GM23338 (cell line): ENCODE results near the gene SLC27A4. TPM values are rescaled to one million over a fixed set of nuclear protein-coding genes. Genes with fewer than 3 reads are reported as not detected.

Source experiments
- ATAC-seq: fragments of 200-7000 bp; cut with Tn5 transposase; 3 replicates; pipeline ENCODE4 v1.9.1; 2020
- DNase-seq: peaks from one replicate; pipeline ENCODE4 v3.0.0-alpha.2; 2015; ENCODE audit warnings: low spot score
- H2AFZ ChIP-seq: fragments of 200-600 bp; sonication (generic); 2 replicates; pipeline ENCODE4 v1.8.0; 2016; ENCODE audit warnings: antibody characterized with exemption, mild to moderate bottlenecking, moderate library complexity
- H3F3A ChIP-seq: fragments of 200-600 bp; sonication (generic); replicated peaks from 2 replicates; pipeline ENCODE4 v1.8.0; 2017; ENCODE audit warnings: antibody characterized with exemption, mixed run types, low read depth
- H3K27ac ChIP-seq: fragments of 200-600 bp; sonication (generic); 2 replicates; pipeline ENCODE4 v1.6.1; 2016; ENCODE audit warnings: low read depth
- H3K27me3 ChIP-seq: fragments of 200-600 bp; sonication (generic); 2 replicates; pipeline ENCODE4 v1.8.0; 2016; ENCODE audit warnings: mild to moderate bottlenecking, mixed run types, moderate library complexity; ENCODE audit not compliant: insufficient read depth
- H3K36me3 ChIP-seq: fragments of 200-600 bp; sonication (generic); 2 replicates; pipeline ENCODE4 v1.8.0; 2016; ENCODE audit warnings: mild to moderate bottlenecking; ENCODE audit not compliant: insufficient read depth
- H3K4me1 ChIP-seq: fragments of 200-600 bp; sonication (generic); 2 replicates; pipeline ENCODE4 v1.8.0; 2016; ENCODE audit warnings: mild to moderate bottlenecking, moderate library complexity; ENCODE audit not compliant: insufficient read depth
- H3K4me2 ChIP-seq: fragments of 200-600 bp; sonication (generic); 2 replicates; pipeline ENCODE4 v1.7.1; 2017; ENCODE audit warnings: mixed run types
- H3K4me3 ChIP-seq: fragments of 200-600 bp; sonication (generic); 2 replicates; pipeline ENCODE4 v1.6.1; 2016; ENCODE audit warnings: mixed run types
- H3K79me2 ChIP-seq: fragments of 200-600 bp; sonication (generic); replicated peaks from 2 replicates; pipeline ENCODE4 v1.8.0; 2017; ENCODE audit warnings: mild to moderate bottlenecking; ENCODE audit not compliant: insufficient read depth
- H3K9me2 ChIP-seq: fragments of 200-600 bp; sonication (generic); 2 replicates; pipeline ENCODE4 v1.8.0; 2017; ENCODE audit not compliant: insufficient read depth
- H4K20me1 ChIP-seq: fragments of 200-600 bp; sonication (generic); replicated peaks from 2 replicates; pipeline ENCODE4 v1.8.0; 2017; ENCODE audit warnings: mild to moderate bottlenecking; ENCODE audit not compliant: insufficient read depth
- H3K27ac Mint-ChIP-seq: 2 replicates; pipeline ENCODE4 v1.8.0; 2020; ENCODE audit warnings: inconsistent platforms, mild to moderate bottlenecking, moderate library complexity, mixed read lengths
- H3K27me3 Mint-ChIP-seq: 3 replicates; pipeline ENCODE4 v1.8.0; 2022; ENCODE audit warnings: low read depth, mild to moderate bottlenecking, moderate library complexity, mixed read lengths, inconsistent platforms; ENCODE audit not compliant: insufficient read depth, poor library complexity
- H3K36me3 Mint-ChIP-seq: 3 replicates; pipeline ENCODE4 v1.8.0; 2021; ENCODE audit warnings: low read depth, mild to moderate bottlenecking, inconsistent platforms, moderate library complexity, mixed read lengths
- H3K4me1 Mint-ChIP-seq: 3 replicates; pipeline ENCODE4 v1.8.0; 2020; ENCODE audit warnings: mild to moderate bottlenecking, inconsistent platforms, mixed read lengths
- H3K4me3 Mint-ChIP-seq: 3 replicates; pipeline ENCODE4 v1.8.0; 2021; ENCODE audit warnings: moderate library complexity, mild to moderate bottlenecking, inconsistent platforms, mixed read lengths
- H3K9me3 Mint-ChIP-seq: 3 replicates; pipeline ENCODE4 v1.8.0; 2020; ENCODE audit warnings: moderate library complexity, mild to moderate bottlenecking, inconsistent platforms, mixed read lengths
- CREB1 ChIP-seq: fragments of 250-450 bp; sonication (Bioruptor Pico); IDR thresholded peaks from 2 replicates; pipeline ENCODE4 v1.5.0; 2020; ENCODE audit warnings: low read depth, mild to moderate bottlenecking, moderate library complexity
- EZH2 ChIP-seq: fragments of 200-600 bp; sonication (generic); IDR thresholded peaks from one replicate; pipeline ENCODE4 v1.8.0; 2017; ENCODE audit warnings: antibody characterized with exemption, mild to moderate bottlenecking, low read depth; ENCODE audit not compliant: unreplicated experiment
- JUNB ChIP-seq: IDR thresholded peaks from one replicate; pipeline ENCODE4 v1.6.1; 2016; ENCODE audit warnings: antibody characterized with exemption; ENCODE audit not compliant: unreplicated experiment
- POLR2AphosphoS5 ChIP-seq: IDR thresholded peaks from 2 replicates; pipeline ENCODE4 v1.6.1; 2016; ENCODE audit warnings: antibody characterized with exemption, low read depth
- ZNF114 ChIP-seq: fragments of 250-450 bp; sonication (Bioruptor Pico); IDR thresholded peaks from 2 replicates; pipeline ENCODE4 v1.5.0; 2020; ENCODE audit warnings: mild to moderate bottlenecking, moderate library complexity
- polyA plus RNA-seq: library from polyadenylated mRNA; unstranded; fragments of >200 nt; fragmentation: Nextera tagmentation; extraction: Ambion mirVana; gene quantifications from 2 replicates; pipeline ENCODE4 v1.2.1, GENCODE V29; 2016
- total RNA-seq: library from RNA; depleted of rRNA; stranded (reverse); fragments of >200 nt; shearing (Covaris generic); gene quantifications from 2 replicates; pipeline ENCODE4 v1.2.3, GENCODE V29; 2014
- TF ChIP-seq, protein P1 (sequence below), 2 experiments: fragments of 200-600 bp in 1 of 2; sonication (generic) in 1 of 2; conservative IDR thresholded peaks; 2 replicates each; pipeline versions ENCODE4 v1.5.1 to v1.6.1; 2016 to 2017; ENCODE audit warnings: antibody characterized with exemption in 2 of 2, low read depth in 2 of 2, mild to moderate bottlenecking in 2 of 2, moderate library complexity in 1 of 2
- TF ChIP-seq, protein P2 (sequence below): IDR thresholded peaks from 2 replicates; pipeline ENCODE4 v1.6.1; 2016; ENCODE audit warnings: antibody characterized with exemption
- TF ChIP-seq, protein P3 (sequence below): IDR thresholded peaks from one replicate; pipeline ENCODE4 v1.6.1; 2018; ENCODE audit warnings: antibody characterized with exemption; ENCODE audit not compliant: unreplicated experiment

The SLC27A4 gene
- total and polyA plus RNA-seq, 2 experiments from 2014 or later, result 7.9 to 25.3 TPM

DNA sequence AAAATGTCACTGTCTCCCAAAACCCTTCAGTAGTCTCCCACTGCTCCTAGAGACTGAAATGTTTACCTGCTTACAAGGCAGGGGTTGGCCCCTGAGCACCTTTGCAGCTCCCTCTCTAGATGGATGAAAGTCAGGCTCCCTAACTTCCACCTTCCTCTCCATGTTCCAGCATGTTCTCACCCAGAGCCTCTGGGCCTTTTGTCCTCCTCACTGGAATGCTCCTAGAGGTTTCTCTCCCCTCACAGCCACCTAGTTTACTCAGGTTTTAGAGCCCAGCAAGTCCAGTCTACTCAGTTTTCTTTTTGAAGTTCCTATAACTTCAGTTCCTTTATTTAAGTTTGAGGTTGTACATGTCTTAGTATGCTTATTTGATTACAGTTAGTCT, 30.0 kb downstream of the SLC27A4 start:
- peaks cover 28% of the 10 kb centered on the region for H3K79me2 ChIP-seq
- peaks cover 43% of the 10 kb centered on the region for H3K27me3 Mint-ChIP-seq
- H3K9me3 Mint-ChIP-seq, result peaks cover 3% of the 10 kb centered on the region; the same call in 2 of the 3 replicates
- no peak overlapping the region for H3K27ac Mint-ChIP-seq
- H3K9me2 ChIP-seq, result no peaks in the 10 kb centered on the region
- peak; percentile 15 for ATAC-seq
- H3K4me3 Mint-ChIP-seq, result peak overlapping the region; percentile 93
- peaks cover 16% of the 10 kb centered on the region for H4K20me1 ChIP-seq
- peak overlapping the region; percentile 98 for H3K4me2 ChIP-seq
- peaks cover 29% of the 10 kb centered on the region for H3K4me1 Mint-ChIP-seq
- no peak for TF ChIP-seq CREB1 (CRISPR knock-in tag)
- TF ChIP-seq JUNB, result no peak
- TF ChIP-seq, protein P1, sequence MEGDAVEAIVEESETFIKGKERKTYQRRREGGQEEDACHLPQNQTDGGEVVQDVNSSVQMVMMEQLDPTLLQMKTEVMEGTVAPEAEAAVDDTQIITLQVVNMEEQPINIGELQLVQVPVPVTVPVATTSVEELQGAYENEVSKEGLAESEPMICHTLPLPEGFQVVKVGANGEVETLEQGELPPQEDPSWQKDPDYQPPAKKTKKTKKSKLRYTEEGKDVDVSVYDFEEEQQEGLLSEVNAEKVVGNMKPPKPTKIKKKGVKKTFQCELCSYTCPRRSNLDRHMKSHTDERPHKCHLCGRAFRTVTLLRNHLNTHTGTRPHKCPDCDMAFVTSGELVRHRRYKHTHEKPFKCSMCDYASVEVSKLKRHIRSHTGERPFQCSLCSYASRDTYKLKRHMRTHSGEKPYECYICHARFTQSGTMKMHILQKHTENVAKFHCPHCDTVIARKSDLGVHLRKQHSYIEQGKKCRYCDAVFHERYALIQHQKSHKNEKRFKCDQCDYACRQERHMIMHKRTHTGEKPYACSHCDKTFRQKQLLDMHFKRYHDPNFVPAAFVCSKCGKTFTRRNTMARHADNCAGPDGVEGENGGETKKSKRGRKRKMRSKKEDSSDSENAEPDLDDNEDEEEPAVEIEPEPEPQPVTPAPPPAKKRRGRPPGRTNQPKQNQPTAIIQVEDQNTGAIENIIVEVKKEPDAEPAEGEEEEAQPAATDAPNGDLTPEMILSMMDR (conservative IDR thresholded peaks at IDR 0.05; ENCODE audit: low read depth in 2 of 2), result no peak
- no peak for TF ChIP-seq EZH2
- TF ChIP-seq, protein P2, sequence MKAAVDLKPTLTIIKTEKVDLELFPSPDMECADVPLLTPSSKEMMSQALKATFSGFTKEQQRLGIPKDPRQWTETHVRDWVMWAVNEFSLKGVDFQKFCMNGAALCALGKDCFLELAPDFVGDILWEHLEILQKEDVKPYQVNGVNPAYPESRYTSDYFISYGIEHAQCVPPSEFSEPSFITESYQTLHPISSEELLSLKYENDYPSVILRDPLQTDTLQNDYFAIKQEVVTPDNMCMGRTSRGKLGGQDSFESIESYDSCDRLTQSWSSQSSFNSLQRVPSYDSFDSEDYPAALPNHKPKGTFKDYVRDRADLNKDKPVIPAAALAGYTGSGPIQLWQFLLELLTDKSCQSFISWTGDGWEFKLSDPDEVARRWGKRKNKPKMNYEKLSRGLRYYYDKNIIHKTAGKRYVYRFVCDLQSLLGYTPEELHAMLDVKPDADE, result no peak
- no peak for TF ChIP-seq ZNF114 (CRISPR knock-in tag)
- no peak for TF ChIP-seq POLR2AphosphoS5
- TF ChIP-seq, protein P3, sequence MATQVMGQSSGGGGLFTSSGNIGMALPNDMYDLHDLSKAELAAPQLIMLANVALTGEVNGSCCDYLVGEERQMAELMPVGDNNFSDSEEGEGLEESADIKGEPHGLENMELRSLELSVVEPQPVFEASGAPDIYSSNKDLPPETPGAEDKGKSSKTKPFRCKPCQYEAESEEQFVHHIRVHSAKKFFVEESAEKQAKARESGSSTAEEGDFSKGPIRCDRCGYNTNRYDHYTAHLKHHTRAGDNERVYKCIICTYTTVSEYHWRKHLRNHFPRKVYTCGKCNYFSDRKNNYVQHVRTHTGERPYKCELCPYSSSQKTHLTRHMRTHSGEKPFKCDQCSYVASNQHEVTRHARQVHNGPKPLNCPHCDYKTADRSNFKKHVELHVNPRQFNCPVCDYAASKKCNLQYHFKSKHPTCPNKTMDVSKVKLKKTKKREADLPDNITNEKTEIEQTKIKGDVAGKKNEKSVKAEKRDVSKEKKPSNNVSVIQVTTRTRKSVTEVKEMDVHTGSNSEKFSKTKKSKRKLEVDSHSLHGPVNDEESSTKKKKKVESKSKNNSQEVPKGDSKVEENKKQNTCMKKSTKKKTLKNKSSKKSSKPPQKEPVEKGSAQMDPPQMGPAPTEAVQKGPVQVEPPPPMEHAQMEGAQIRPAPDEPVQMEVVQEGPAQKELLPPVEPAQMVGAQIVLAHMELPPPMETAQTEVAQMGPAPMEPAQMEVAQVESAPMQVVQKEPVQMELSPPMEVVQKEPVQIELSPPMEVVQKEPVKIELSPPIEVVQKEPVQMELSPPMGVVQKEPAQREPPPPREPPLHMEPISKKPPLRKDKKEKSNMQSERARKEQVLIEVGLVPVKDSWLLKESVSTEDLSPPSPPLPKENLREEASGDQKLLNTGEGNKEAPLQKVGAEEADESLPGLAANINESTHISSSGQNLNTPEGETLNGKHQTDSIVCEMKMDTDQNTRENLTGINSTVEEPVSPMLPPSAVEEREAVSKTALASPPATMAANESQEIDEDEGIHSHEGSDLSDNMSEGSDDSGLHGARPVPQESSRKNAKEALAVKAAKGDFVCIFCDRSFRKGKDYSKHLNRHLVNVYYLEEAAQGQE, result no peak
- H3K36me3 Mint-ChIP-seq, result no peaks in the 10 kb centered on the region; the same call in 2 of the 3 replicates
- peaks cover 51% of the 10 kb centered on the region for H3K27me3 ChIP-seq
- H2AFZ ChIP-seq, result peak overlapping the region; percentile 95
- no peaks in the 10 kb centered on the region for H3K36me3 ChIP-seq
- DNase-seq, result no peak
- H3K27ac ChIP-seq, result 0 out of 2 replicates have a peak overlapping the region, but pooled peaks have one; percentile 58
- H3F3A ChIP-seq, result peaks cover 10% of the 10 kb centered on the region; the same call in 1 of the 2 replicates
- H3K4me1 ChIP-seq, result peaks cover 14% of the 10 kb centered on the region
- peak overlapping the region; percentile 99 for H3K4me3 ChIP-seq
